ENCODE measurements around the gene SCGB1C1. TPM values are rescaled to one million over a fixed set of nuclear protein-coding genes. Genes with fewer than 3 reads are reported as not detected.

Gene SCGB1C1
- total and polyA plus RNA-seq, 9 of the 15 experiments (the other 6 are each of a cell fraction or from before 2014, with no cell fraction given) = not detected

DNA sequence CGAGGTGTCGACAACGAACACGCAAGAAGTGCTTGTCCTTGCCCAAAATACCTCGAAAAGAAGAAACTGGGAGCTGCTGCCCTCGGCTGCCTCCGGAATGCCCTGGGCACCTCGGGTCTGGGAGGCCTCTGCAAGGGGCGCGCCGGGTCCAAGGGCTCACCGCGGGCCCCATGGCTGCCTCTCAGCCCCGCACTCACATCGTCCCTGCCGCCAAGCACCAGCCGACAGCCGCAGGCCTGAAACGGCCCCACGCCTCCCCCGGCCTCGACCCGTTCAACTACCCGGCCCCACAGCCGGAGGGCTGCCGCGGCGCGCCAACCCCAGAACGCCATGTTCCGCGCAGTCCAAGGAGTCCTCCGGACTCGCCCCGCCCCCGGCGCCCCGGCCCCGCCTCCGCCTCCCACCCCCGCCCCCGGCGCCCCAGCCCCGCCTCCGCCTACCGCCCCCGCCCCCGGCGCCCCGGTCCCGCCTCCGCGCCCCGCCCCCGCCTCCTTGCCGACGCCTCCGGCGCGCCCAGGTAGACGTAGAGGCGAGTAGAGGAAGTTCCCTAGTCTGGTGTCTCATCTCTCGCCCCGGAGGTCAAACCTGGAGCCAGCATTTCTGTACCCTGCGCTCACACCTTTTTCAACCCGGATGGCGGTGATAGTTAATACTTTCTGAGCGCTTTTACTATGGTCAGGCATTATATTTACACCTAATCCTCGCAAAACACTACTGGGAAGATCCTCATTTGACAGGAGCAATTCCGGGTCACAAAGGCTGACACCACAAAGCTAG lies 43.3 kb downstream of the SCGB1C1 start, which contains the start of gene SIRT3 (continued):
- TF ChIP-seq, protein P1, sequence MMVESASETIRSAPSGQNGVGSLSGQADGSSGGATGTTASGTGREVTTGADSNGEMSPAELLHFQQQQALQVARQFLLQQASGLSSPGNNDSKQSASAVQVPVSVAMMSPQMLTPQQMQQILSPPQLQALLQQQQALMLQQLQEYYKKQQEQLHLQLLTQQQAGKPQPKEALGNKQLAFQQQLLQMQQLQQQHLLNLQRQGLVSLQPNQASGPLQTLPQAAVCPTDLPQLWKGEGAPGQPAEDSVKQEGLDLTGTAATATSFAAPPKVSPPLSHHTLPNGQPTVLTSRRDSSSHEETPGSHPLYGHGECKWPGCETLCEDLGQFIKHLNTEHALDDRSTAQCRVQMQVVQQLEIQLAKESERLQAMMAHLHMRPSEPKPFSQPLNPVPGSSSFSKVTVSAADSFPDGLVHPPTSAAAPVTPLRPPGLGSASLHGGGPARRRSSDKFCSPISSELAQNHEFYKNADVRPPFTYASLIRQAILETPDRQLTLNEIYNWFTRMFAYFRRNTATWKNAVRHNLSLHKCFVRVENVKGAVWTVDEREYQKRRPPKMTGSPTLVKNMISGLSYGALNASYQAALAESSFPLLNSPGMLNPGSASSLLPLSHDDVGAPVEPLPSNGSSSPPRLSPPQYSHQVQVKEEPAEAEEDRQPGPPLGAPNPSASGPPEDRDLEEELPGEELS (CRISPR knock-in tag; IDR thresholded peaks at IDR 0.05; ENCODE audit: borderline replicate concordance) = no peak
- peak; percentile 26; the same call in 1 of the 2 replicates for TF ChIP-seq SMARCE1 (IDR thresholded peaks at IDR 0.05)
- peak; percentile 33; the same call in 1 of the 2 replicates for TF ChIP-seq ZFP1 (CRISPR knock-in tag; IDR thresholded peaks at IDR 0.05)
- no peak for TF ChIP-seq SMAD2 (IDR thresholded peaks at IDR 0.05; ENCODE audit: low read depth, low read length)
- TF ChIP-seq, protein P2, sequence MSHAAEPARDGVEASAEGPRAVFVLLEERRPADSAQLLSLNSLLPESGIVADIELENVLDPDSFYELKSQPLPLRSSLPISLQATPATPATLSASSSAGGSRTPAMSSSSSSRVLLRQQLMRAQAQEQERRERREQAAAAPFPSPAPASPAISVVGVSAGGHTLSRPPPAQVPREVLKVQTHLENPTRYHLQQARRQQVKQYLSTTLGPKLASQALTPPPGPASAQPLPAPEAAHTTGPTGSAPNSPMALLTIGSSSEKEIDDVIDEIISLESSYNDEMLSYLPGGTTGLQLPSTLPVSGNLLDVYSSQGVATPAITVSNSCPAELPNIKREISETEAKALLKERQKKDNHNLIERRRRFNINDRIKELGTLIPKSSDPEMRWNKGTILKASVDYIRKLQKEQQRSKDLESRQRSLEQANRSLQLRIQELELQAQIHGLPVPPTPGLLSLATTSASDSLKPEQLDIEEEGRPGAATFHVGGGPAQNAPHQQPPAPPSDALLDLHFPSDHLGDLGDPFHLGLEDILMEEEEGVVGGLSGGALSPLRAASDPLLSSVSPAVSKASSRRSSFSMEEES (CRISPR knock-in tag; IDR thresholded peaks at IDR 0.05) = no peak
- no peak for TF ChIP-seq ZC3H8 (IDR thresholded peaks at IDR 0.05)
- TF ChIP-seq MTA1 (IDR thresholded peaks at IDR 0.05; ENCODE audit: borderline replicate concordance) = peak; percentile 73
- TF ChIP-seq NCOA4 (IDR thresholded peaks at IDR 0.05; ENCODE audit: partially characterized antibody) = no peak
- TF ChIP-seq POLR3G (IDR thresholded peaks at IDR 0.05; ENCODE audit: extremely low read depth, insufficient read length, insufficient replicate concordance) = no peak
- TF ChIP-seq BRCA1 (IDR thresholded peaks at IDR 0.05) = no peak
- TF ChIP-seq BRCA1 (CRISPR knock-in tag; IDR thresholded peaks at IDR 0.05) = no peak
- no peak for TF ChIP-seq HNRNPK (IDR thresholded peaks at IDR 0.05; ENCODE audit: low read depth, low read length, poor library complexity, severe bottlenecking)
- no peak for TF ChIP-seq NUFIP1 (IDR thresholded peaks at IDR 0.05; ENCODE audit: partially characterized antibody)
- no peak for TF ChIP-seq RBM25 (IDR thresholded peaks at IDR 0.05; ENCODE audit: low read depth, low read length, severe bottlenecking)
- TF ChIP-seq, protein P3, sequence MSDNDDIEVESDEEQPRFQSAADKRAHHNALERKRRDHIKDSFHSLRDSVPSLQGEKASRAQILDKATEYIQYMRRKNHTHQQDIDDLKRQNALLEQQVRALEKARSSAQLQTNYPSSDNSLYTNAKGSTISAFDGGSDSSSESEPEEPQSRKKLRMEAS (CRISPR knock-in tag; IDR thresholded peaks at IDR 0.05) = peak; percentile 14; the same call in 1 of the 2 replicates
- no peak for TF ChIP-seq ZFP36 (IDR thresholded peaks at IDR 0.05; ENCODE audit: low read depth, low read length, partially characterized antibody)
- no peak for TF ChIP-seq KDM4B (IDR thresholded peaks at IDR 0.05; ENCODE audit: borderline replicate concordance in 2 of 2, low read depth in 1 of 2)
- TF ChIP-seq ELF2 (CRISPR knock-in tag; IDR thresholded peaks at IDR 0.05) = peak; percentile 45; the same call in 1 of the 2 replicates
- TF ChIP-seq TBP (optimal IDR thresholded peaks at IDR 0.05; ENCODE audit: low read depth, low read length) = peak; percentile 55
- TF ChIP-seq, protein P4, sequence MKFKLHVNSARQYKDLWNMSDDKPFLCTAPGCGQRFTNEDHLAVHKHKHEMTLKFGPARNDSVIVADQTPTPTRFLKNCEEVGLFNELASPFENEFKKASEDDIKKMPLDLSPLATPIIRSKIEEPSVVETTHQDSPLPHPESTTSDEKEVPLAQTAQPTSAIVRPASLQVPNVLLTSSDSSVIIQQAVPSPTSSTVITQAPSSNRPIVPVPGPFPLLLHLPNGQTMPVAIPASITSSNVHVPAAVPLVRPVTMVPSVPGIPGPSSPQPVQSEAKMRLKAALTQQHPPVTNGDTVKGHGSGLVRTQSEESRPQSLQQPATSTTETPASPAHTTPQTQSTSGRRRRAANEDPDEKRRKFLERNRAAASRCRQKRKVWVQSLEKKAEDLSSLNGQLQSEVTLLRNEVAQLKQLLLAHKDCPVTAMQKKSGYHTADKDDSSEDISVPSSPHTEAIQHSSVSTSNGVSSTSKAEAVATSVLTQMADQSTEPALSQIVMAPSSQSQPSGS (CRISPR knock-in tag; IDR thresholded peaks at IDR 0.05) = no peak
- TF ChIP-seq, protein P5, sequence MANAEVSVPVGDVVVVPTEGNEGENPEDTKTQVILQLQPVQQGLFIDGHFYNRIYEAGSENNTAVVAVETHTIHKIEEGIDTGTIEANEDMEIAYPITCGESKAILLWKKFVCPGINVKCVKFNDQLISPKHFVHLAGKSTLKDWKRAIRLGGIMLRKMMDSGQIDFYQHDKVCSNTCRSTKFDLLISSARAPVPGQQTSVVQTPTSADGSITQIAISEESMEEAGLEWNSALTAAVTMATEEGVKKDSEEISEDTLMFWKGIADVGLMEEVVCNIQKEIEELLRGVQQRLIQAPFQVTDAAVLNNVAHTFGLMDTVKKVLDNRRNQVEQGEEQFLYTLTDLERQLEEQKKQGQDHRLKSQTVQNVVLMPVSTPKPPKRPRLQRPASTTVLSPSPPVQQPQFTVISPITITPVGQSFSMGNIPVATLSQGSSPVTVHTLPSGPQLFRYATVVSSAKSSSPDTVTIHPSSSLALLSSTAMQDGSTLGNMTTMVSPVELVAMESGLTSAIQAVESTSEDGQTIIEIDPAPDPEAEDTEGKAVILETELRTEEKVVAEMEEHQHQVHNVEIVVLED (CRISPR knock-in tag; IDR thresholded peaks at IDR 0.05) = peak; percentile 30; the same call in 1 of the 2 replicates
- no peak for TF ChIP-seq NFYB (IDR thresholded peaks at IDR 0.05; ENCODE audit: extremely low read depth, insufficient read length)

All from K562 (cell line).